Measurements from ENCODE around the gene NFATC3. TPM values are rescaled to one million over a fixed set of nuclear protein-coding genes. Genes with fewer than 3 reads are reported as not detected.

Gene NFATC3
- total and polyA plus RNA-seq, 8 donors, result 34.6 to 65.8 (median 39.9) TPM

DNA sequence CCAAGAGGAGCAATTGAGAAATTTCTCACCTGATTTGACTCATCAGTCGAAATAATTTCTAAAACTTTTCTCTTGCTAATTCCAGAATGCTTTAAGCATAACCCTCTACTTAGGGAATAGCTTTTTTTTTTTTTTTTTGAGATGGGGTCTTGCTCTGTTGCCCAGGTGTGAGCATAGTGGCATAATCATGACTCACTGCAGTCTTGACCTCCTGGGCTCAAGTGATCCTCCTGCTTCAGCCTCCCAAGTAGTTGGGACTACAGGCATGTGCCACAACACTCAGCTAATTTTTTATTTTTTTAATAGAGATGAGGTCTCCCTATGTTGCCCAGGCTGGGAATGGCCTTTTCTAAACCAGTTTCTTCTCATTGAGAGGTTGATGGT, 13.7 kb upstream of the NFATC3 start:
- TF ChIP-seq CTCF (IDR thresholded peaks at IDR 0.05), result no peak
- no peak for DNase-seq
- H3K27ac ChIP-seq, result no peak overlapping the region
- no peaks in the 10 kb centered on the region for H3K9me3 ChIP-seq
- H3K4me1 ChIP-seq, result peaks cover 14 to 49% of the 10 kb centered on the region in 2 donors
- intact Hi-C loops (cut with DNase I), result no loop called here
- ATAC-seq, result no peak
- no peak overlapping the region for H3K4me3 ChIP-seq
- H3K27me3 ChIP-seq, result no peaks in the 10 kb centered on the region
- H3K36me3 ChIP-seq, result peaks cover 3 to 82% of the 10 kb centered on the region in 2 donors

GRCh38 chr16:68072038-68072695, 13.0 kb upstream of the NFATC3 start:
- DNase-seq (peak in 1 of 4 donors; percentile 31), ATAC-seq (no peak)
- intact Hi-C loops (cut with DNase I), result no loop called here
- Histone ChIP-seq H3K27me3 (no peaks in the 10 kb centered on the region), H3K9me3 (no peaks in the 10 kb centered on the region), H3K36me3 (peaks cover 3 to 89% of the 10 kb centered on the region in 2 donors), H3K4me3 (no peak overlapping the region), H3K27ac (no peak overlapping the region), H3K4me1 (peaks cover 14 to 49% of the 10 kb centered on the region in 2 donors)
- TF ChIP-seq CTCF (IDR thresholded peaks at IDR 0.05), result no peak

- no peaks in the 10 kb centered on the region for H3K9me3 ChIP-seq
- no peak overlapping the region for H3K4me3 ChIP-seq
- peaks cover 12 to 54% of the 10 kb centered on the region in 2 donors for H3K4me1 ChIP-seq
- no peak for ATAC-seq
- peaks cover 3 to 94% of the 10 kb centered on the region in 2 donors for H3K36me3 ChIP-seq
- peak overlapping the region in 1 of 2 donors; percentile 3 for H3K27ac ChIP-seq
- intact Hi-C loops (cut with DNase I), result no loop called here
- no peaks in the 10 kb centered on the region for H3K27me3 ChIP-seq
- TF ChIP-seq CTCF (IDR thresholded peaks at IDR 0.05), result no peak
- DNase-seq, result no peak
Measured at GRCh38 chr16:68073902-68074760, 11.0 kb upstream of the NFATC3 start.

DNA sequence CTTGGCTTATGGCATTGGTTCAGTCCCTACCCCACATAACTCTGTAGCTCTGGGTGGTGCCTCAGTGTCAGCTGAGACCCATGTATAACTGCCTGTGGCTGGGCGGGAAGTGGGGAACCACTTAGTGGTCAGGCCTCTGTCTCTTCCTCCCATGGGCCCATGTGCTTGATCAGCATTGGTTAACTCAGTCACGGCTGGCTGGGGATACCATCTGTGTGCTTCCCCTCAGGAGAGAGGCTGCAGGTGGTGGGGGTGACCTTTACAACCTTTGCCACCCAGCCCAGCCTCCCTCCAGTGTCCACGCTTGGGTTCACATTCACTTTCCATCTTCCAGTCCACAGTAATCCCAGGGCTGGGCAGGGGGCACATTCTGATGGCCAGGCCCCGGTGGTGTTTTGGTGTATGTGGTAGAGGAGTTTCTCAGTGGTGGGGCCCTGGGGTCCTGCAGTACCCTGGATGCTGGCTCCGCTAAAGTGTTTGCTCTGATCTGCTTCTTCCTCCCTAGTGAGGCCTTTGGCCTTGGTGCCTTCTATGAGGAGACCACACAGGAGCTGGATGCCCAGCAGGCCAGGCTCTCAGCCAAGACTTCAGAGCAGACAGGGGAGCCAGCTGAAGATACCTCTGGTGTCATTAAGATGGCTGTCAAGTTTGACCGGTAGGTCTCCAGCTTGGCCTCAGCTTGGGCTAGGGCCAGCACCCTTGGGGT, 10.2 kb upstream of the NFATC3 start:
- Histone ChIP-seq H3K9me3 (no peaks in the 10 kb centered on the region), H3K4me1 (peaks cover 15 to 54% of the 10 kb centered on the region in 2 donors), H3K27ac (peak overlapping the region in 1 of 2 donors; percentile 3), H3K36me3 (peaks cover 3 to 88% of the 10 kb centered on the region in 2 donors), H3K27me3 (no peaks in the 10 kb centered on the region), H3K4me3 (no peak overlapping the region)
- no peak for TF ChIP-seq CTCF (IDR thresholded peaks at IDR 0.05)
- intact Hi-C loops (cut with DNase I), result no loop called here
- ATAC-seq (no peak), DNase-seq (peak in 1 of 4 donors; percentile 54)

All from left lung (tissue), 10 donors.